Astrocyte (in vitro differentiated cells and primary cell): Measurements from ENCODE around the gene DGKQ. TPM values are rescaled to one million over a fixed set of nuclear protein-coding genes. Genes with fewer than 3 reads are reported as not detected.

ENCODE experiments used
- DNase-seq: peaks from one replicate; pipeline ENCODE4 v3.0.0-alpha.2; 2010; ENCODE audit warnings: low read depth
- FAIRE-seq: peaks from 2 replicates; lab custom pipeline; 2011; peaks lifted over from hg19 to GRCh38; lab: Jason Lieb, UNC
- H2AFZ ChIP-seq: 2 replicates; pipeline ENCODE4 v1.6.0; 2012; ENCODE audit warnings: low read depth, low read length, inconsistent platforms
- H3K27ac ChIP-seq: 2 replicates; pipeline ENCODE4 v1.5.1; 2011; ENCODE audit warnings: low read depth, low read length, inconsistent platforms
- H3K27me3 ChIP-seq: 2 replicates; pipeline ENCODE4 v1.6.0; 2011; ENCODE audit warnings: low read length, inconsistent platforms; ENCODE audit not compliant: insufficient read depth
- H3K36me3 ChIP-seq: 2 replicates; pipeline ENCODE4 v1.5.1; 2011; ENCODE audit warnings: low read length, inconsistent platforms; ENCODE audit not compliant: insufficient read depth
- H3K4me1 ChIP-seq: 2 replicates; pipeline ENCODE4 v1.5.1; 2011; ENCODE audit warnings: low read length, inconsistent platforms; ENCODE audit not compliant: insufficient read depth
- H3K4me2 ChIP-seq: 2 replicates; pipeline ENCODE4 v1.6.0; 2012; ENCODE audit warnings: low read length, inconsistent platforms
- H3K4me3 ChIP-seq: 2 replicates; pipeline ENCODE4 v1.5.1; 2011; ENCODE audit warnings: low read depth, mild to moderate bottlenecking, low read length, inconsistent platforms; ENCODE audit not compliant: insufficient read depth
- H3K79me2 ChIP-seq: 2 replicates; pipeline ENCODE4 v1.6.0; 2012; ENCODE audit warnings: mild to moderate bottlenecking, low read length, inconsistent platforms; ENCODE audit not compliant: insufficient read depth
- H3K9ac ChIP-seq: 2 replicates; pipeline ENCODE4 v1.6.0; 2012; ENCODE audit warnings: mild to moderate bottlenecking, low read length, inconsistent platforms
- H3K9me3 ChIP-seq: 2 replicates; pipeline ENCODE4 v1.5.1; 2012; ENCODE audit warnings: low read depth, mild to moderate bottlenecking, low read length, inconsistent platforms; ENCODE audit not compliant: insufficient read depth
- H4K20me1 ChIP-seq: 2 replicates; pipeline ENCODE4 v1.6.0; 2012; ENCODE audit warnings: low read length, inconsistent platforms; ENCODE audit not compliant: insufficient read depth
- H3K27ac Mint-ChIP-seq: one replicate; pipeline ENCODE4 v1.8.0; 2021; ENCODE audit warnings: mild to moderate bottlenecking, mixed read lengths; ENCODE audit not compliant: unreplicated experiment
- H3K27me3 Mint-ChIP-seq: one replicate; pipeline ENCODE4 v1.8.0; 2021; ENCODE audit warnings: low read depth, mixed read lengths; ENCODE audit not compliant: unreplicated experiment
- H3K36me3 Mint-ChIP-seq: one replicate; pipeline ENCODE4 v1.8.0; 2021; ENCODE audit warnings: low read depth, mixed read lengths; ENCODE audit not compliant: unreplicated experiment
- H3K4me1 Mint-ChIP-seq: one replicate; pipeline ENCODE4 v1.8.0; 2021; ENCODE audit warnings: low read depth, mixed read lengths; ENCODE audit not compliant: unreplicated experiment
- H3K4me3 Mint-ChIP-seq: one replicate; pipeline ENCODE4 v1.8.0; 2021; ENCODE audit warnings: mild to moderate bottlenecking, moderate library complexity, mixed read lengths; ENCODE audit not compliant: unreplicated experiment
- H3K9me3 Mint-ChIP-seq: one replicate; pipeline ENCODE4 v1.8.0; 2021; ENCODE audit warnings: mild to moderate bottlenecking, mixed read lengths; ENCODE audit not compliant: unreplicated experiment
- CTCF ChIP-seq: IDR thresholded peaks from 2 replicates; pipeline ENCODE4 v1.5.1; 2011; ENCODE audit warnings: low read depth, mild to moderate bottlenecking, inconsistent platforms, low read length, moderate library complexity; ENCODE audit not compliant: insufficient read depth
- EZH2 ChIP-seq: IDR thresholded peaks from 2 replicates; pipeline ENCODE4 v1.6.1; 2012; ENCODE audit warnings: mild to moderate bottlenecking, low read length, inconsistent platforms; ENCODE audit not compliant: insufficient read depth
- total RNA-seq: library from RNA; stranded (reverse); gene quantifications from 2 replicates; pipeline ENCODE4 v1.2.1, GENCODE V29; 2021

DGKQ gene
- total RNA-seq, 1 donor from 2014 or later = 19.0 TPM

GRCh38 chr4:1015179-1015578 lies 41.8 kb upstream of the DGKQ start:
- peaks cover 73% of the 10 kb centered on the region for H4K20me1 ChIP-seq
- Mint-ChIP-seq H3K4me3 (no peak overlapping the region), H3K27me3 (no peaks in the 10 kb centered on the region)

GRCh38 chr4:1014291-1015167 lies 41.2 kb upstream of the DGKQ start:
- peaks cover 60% of the 10 kb centered on the region for H3K79me2 ChIP-seq
- no peaks in the 10 kb centered on the region for H3K27me3 Mint-ChIP-seq
- no peaks in the 10 kb centered on the region for H3K36me3 ChIP-seq
- H3K4me1 Mint-ChIP-seq = peaks cover 2% of the 10 kb centered on the region
- no peak for TF ChIP-seq EZH2
- no peak for TF ChIP-seq CTCF
- peak overlapping the region; percentile 14 for H3K9ac ChIP-seq
- H2AFZ ChIP-seq = no peak overlapping the region
- H3K27me3 ChIP-seq = no peaks in the 10 kb centered on the region
- H3K4me2 ChIP-seq = peak overlapping the region; percentile 45
- H3K27ac ChIP-seq = no peak overlapping the region
- peaks cover 42% of the 10 kb centered on the region for H3K4me1 ChIP-seq
- peak overlapping the region; percentile 52 for H3K4me3 Mint-ChIP-seq
- H3K9me3 Mint-ChIP-seq = no peaks in the 10 kb centered on the region
- H3K36me3 Mint-ChIP-seq = peaks cover 2% of the 10 kb centered on the region
- no peak for FAIRE-seq
- no peak overlapping the region for H3K27ac Mint-ChIP-seq
- H4K20me1 ChIP-seq = peaks cover 68% of the 10 kb centered on the region
- no peak for DNase-seq
- H3K9me3 ChIP-seq = no peaks in the 10 kb centered on the region
- H3K4me3 ChIP-seq = no peak overlapping the region

More at GRCh38 chr4:1015179-1015578, 41.8 kb upstream of the DGKQ start:
- H3K27ac ChIP-seq = no peak overlapping the region
- H3K4me1 ChIP-seq = peaks cover 43% of the 10 kb centered on the region
- H3K4me3 ChIP-seq = no peak overlapping the region
- H3K4me2 ChIP-seq = peak overlapping the region; percentile 45
- peaks cover 66% of the 10 kb centered on the region for H3K79me2 ChIP-seq
- no peaks in the 10 kb centered on the region for H3K36me3 ChIP-seq
- no peaks in the 10 kb centered on the region for H3K9me3 ChIP-seq
- H3K4me1 Mint-ChIP-seq = peaks cover 2% of the 10 kb centered on the region
- DNase-seq (no peak), FAIRE-seq (no peak)
- no peak overlapping the region for H3K9ac ChIP-seq
- H3K36me3 Mint-ChIP-seq = peaks cover 2% of the 10 kb centered on the region
- H3K27ac Mint-ChIP-seq = no peak overlapping the region
- TF ChIP-seq EZH2 = no peak
- no peak for TF ChIP-seq CTCF
- H2AFZ ChIP-seq = no peak overlapping the region
- no peaks in the 10 kb centered on the region for H3K9me3 Mint-ChIP-seq
- no peaks in the 10 kb centered on the region for H3K27me3 ChIP-seq
